Endothelial cell of hepatic sinusoid (primary cell): ENCODE data around the gene SNX1.
"Not testable (repeated sequence)": the region's sequence is repeated elsewhere in the genome, so short reads cannot be mapped to it uniquely, and the experiment has no call there.

Experiments
- in situ Hi-C: cut with HindIII; loops from 2 replicates; pipeline ENCODE4 v1.10.0; 2017; ENCODE audit warnings: low sequenced_read_pairs

Gene SNX1

DNA sequence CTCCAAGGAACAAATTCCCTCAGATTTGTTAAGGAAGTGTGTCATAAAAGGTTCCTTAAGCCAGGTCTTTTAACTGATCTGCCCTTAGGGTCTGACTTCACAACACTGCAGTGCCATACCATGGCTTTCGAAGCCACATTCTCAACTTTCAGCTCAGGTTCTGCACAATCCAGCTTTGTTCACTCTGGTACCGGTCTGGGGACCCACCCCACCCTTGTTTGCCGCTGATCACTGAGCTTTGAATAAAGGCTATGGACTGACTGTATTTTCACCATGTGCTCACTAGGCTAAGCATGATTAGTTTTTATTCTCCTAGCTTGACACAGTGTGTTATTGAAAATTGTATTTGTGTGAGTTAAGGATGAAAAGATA lies 15.9 kb downstream of the SNX1 start:
- in situ Hi-C loops, result no loop called here

GRCh38 chr15:64112073-64112772 lies 16.4 kb downstream of the SNX1 start:
- in situ Hi-C loops, result no loop called here

- in situ Hi-C loops, result no loop called here
These were observed 17.1 kb downstream of the SNX1 start for GRCh38 chr15:64112904-64113303.

DNA sequence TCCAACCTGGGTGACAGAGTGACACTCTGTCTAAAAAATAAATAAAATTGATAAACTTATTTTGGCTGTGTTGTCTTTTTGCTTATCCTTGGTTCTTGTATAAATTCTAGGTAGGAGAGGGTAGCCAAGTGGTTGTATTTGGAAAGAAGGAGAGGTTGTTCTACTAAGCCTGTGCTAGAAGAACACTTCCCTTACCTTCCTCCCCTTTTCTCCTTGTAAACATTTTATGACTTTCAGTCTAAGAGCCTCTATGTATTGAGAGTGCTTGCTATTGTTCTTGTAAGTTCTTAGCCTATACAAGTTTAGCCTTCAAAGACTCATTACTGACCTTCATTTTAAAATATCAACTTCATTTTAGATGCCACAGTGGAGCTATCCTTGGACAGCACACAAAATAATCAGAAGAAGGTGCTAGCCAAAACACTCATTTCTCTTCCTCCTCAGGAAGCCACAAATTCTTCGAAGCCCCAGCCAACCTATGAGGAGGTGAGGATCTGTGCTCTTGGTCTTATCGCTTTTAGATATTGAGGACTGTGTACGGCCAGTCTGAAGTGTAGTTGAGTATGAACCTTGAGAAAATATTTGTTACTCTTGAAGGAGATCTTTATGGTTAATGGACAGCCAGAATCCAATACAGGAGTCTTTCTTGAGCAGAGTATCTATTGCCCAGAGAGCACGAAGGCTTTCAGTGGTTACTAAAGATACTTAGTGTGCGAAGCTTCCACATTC lies 22.1 kb downstream of the SNX1 start:
- in situ Hi-C loops, result no loop called here

DNA sequence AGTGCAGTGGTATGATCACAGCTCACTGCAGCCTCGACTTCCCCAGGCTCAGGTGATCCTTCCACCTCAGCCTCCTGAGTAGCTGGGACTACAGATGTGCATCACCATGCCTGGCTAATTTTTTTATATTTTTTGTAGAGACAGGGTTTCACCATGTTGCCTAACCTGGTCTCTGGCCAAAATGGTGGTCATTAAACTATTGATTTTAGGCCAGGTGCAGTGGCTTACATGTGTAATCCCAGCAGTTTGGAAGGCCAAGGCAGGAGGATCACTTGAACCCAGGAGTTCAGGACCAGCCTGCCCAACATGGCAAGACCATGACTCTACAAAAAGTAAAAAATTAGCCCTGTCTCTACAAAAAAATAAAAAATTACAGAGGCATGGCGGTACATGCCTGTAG lies 24.5 kb downstream of the SNX1 start:
- in situ Hi-C loops, result not testable (repeated sequence)

- in situ Hi-C loops, result no loop called here
These were observed 25.8 kb downstream of the SNX1 start for GRCh38 chr15:64121614-64122013.

DNA sequence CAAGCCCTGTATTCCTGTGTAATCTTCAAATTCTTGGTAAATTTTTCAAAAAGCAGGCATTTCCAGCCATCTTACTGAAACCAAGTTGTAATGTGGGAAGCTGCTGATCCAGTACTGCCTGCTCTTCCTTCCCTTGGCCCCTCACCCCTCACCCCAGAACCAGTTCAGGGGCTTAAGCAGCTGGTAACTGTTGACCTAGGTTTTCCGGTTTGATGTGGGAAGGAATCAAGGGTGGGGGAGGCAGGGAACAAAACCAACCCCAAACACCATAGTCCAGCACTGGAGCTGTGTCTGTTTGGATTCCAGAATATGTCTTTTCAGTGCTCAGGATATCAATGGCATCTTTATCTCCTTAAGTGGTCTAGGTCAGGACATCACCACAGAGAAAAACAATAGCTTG lies 26.7 kb downstream of the SNX1 start:
- in situ Hi-C loops, result no loop called here

DNA sequence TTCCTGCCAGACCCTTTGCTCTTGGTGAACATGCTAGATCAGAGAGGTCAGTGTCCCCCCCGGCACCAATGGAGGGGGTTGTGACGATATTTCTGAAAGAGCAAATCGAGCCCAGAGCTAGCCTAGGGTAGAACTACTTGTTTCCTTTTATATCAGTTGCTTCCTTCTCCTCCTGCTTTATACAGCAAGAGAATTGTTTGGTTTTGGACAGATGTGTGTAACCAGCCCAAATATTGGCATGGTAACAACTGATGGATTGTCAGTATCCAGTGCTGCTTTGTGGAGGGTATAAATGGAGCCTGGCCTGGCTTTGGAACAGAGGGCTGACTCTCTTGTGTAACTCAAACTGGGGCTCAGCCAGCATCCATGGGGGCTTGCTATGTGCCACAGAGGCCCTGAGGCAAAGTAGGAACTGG lies 27.2 kb downstream of the SNX1 start:
- in situ Hi-C loops, result no loop called here

DNA sequence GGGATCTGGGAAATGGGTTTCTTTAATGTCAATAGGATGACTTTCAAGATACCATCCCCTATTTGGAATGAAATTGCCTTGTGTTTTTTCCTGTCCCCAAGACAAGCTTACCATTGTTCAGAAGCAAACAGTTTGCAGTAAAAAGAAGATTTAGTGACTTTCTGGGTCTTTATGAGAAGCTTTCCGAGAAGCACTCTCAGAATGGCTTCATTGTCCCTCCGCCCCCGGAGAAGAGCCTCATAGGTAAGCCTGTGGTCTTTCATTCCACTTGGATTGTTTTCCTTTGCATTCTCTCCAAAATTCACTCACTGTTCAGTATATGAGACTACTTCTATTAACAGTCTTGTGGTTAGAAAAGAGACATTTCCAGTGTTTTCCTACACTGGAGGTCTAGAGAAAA lies 30.2 kb downstream of the SNX1 start:
- in situ Hi-C loops, result no loop called here

GRCh38 chr15:64127521-64128270 lies 31.9 kb downstream of the SNX1 start:
- in situ Hi-C loops, result no loop called here

DNA sequence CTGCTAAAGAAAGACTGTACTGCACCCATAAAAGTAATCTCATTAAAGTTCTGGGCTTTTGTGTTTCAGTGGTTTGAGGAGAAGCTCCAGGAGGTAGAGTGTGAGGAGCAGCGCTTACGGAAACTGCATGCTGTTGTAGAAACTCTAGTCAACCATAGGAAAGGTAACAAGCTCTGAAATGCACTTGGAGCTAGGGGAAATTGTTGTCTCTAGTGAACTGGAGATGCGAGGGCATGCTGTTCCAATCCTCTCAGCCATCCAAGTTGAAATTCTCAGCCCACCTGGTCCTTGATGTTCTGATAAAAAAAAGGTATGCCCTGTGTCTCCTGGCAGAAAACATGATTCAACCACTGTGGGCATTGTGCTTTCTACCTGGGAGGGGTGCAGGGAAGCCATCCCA lies 34.4 kb downstream of the SNX1 start:
- in situ Hi-C loops, result loop anchor here (5.0 kb wide), 1 partner anchor 52 kb away; no protein-coding TSS in a partner anchor

- in situ Hi-C loops, result loop anchor here (5.0 kb wide), 1 partner anchor 51 kb away; no protein-coding TSS in a partner anchor
These were observed 35.8 kb downstream of the SNX1 start for GRCh38 chr15:64131547-64131946.

DNA sequence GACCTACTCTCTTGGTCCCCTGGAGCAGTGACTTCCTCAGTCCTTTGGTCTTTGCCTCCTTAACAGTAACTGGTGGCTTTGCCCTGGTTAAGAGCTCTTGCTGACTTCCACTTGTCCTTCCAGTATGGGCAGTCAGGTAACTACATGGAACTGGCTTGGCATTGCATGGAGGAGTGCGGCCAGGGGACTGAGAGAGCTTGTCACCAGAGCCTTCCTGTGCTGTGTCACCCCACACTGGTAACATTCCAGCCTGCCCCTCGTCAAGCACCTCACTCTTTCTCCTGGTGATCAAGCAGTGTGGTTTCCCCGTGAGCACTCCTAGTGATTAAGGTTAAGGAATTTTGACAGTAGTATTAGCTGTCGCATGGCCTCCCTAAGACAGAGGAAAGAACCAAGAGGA lies 36.4 kb downstream of the SNX1 start:
- in situ Hi-C loops, result loop anchor here (5.0 kb wide), 1 partner anchor 50 kb away; no protein-coding TSS in a partner anchor

DNA sequence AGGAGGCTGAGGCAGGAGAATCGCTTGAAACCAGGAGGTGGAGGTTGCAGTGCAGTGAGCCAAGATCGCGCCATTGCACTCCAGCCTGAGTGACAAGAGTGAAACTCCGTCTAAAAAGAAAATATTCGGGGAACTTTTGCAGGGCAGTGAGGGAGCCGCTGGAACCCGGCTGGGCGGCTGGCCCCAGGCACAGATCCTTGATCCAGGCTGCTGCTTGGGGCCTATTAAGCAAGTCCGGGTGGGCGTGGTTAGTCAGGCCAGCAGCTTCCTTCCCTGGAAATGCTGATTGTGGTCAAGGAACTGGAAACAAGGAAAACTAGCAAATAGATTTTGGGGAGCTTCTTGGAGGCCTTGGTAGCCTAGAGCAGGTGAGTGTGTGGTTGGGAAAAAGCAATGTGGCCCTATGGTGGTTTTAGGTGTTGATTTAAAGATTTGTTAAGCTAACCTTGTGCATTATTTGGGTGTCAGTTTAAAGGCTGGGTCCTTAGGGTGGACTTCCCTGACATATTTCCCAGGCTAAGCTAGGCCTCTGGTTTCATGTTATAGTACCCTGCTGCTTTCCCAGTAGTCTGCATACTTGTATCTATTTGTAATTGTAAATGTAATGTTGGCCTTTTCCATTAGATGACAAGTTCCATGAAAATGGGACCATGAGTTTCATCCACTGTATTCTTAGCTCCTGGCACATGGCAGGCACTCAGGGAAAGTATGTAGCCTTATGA lies 38.0 kb downstream of the SNX1 start:
- in situ Hi-C loops, result loop anchor here (5.0 kb wide), 1 partner anchor 49 kb away; no protein-coding TSS in a partner anchor

GRCh38 chr15:64134345-64134829 lies 38.6 kb downstream of the SNX1 start:
- in situ Hi-C loops, result loop anchor here (5.0 kb wide), 1 partner anchor 48 kb away; no protein-coding TSS in a partner anchor

- in situ Hi-C loops, result no loop called here
These were observed 40.6 kb downstream of the SNX1 start for GRCh38 chr15:64136347-64136746.

DNA sequence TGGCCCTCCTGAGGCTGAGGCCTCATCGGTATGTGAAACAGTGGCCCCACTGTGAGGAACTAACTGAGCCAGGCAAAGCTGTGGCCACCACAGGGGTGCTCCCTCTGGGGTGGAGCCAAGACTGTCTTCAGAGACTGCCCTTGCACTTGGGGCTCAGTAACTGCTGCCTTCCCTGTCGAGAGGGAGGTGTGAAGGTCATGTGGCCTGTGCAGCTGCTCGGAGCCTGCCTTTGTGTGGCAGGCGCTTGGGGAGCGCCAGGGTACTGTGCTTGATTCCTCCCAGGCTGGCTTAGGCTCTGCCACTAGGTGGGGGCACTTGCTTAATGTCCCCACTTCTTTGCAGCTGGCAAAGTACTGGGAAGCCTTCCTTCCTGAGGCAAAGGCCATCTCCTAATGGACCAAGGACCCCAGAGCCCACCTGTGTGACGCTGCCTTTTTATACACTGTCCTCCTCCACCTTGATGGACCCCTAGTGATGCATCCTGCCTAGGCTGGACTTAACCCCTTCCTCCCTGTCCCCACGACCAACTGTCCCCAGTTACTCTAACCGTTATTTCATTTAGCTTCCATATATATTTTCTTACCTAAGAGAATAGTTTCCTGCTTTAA lies 41.5 kb downstream of the SNX1 start:
- in situ Hi-C loops, result no loop called here

- in situ Hi-C loops, result no loop called here
These were observed 42.7 kb downstream of the SNX1 start for GRCh38 chr15:64138331-64138941.

DNA sequence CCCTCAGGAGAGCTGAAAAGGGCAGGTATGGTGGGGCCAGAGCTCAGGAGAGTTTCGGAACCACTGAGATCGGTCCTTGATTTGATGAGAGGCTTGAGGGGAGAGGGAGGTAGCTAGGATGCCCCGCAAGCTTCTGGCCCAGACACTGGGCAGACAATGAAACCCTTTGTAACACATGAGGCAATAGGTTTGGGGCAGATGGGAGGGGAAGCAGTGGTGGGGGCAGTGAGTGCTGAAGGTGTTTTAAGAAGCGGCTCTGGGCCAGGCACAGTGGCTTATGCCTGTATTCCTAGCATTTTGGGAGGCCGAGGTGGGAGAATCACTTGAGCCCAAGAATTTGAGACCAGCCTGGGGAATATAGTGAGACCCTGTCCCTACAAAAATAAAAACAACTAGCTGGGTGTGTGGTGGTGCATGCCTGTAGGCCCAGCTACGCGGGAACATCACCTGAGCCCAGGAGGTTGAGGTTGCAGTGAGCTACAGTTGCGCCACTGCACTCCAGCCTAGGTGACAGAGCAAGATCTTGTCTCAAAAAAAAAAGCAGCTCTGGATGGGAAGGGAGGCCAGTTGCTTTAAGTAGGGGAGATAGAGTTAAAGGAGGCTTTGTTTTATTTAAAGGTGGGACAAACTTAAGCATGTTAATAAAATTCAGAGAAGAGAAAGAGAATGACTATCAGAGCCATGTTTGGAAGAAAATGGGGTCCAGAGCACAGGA lies 46.2 kb downstream of the SNX1 start:
- in situ Hi-C loops, result no loop called here
